GM12878 (cell line): ENCODE results near the gene CAPN9. TPM values are rescaled to one million over a fixed set of nuclear protein-coding genes. Genes with fewer than 3 reads are reported as not detected.

Experiments
- ATAC-seq: fragments of 200-7000 bp; cut with Tn5 transposase; 3 replicates; pipeline ENCODE4 v1.9.1; 2020; ENCODE audit warnings: mild to moderate bottlenecking, moderate library complexity
- BruUV-seq: library from RNA; stranded (reverse); fragments of 400-500 nt; replicated peaks from 2 replicates; lab custom pipeline; 2021; lab: Mats Ljungman, UMichigan
- CTCF ChIA-PET: fragments of 300-600 bp; sonication (Branson Sonifier 250); formaldehyde crosslinking; extraction: SDS; loops from one replicate; lab custom pipeline; 2021; ENCODE audit warnings: inconsistent platforms; lab: Yijun Ruan, JAX
- POLR2A ChIA-PET: fragments of 350-600 bp; formaldehyde crosslinking; extraction: SDS; loops from one replicate; lab custom pipeline; 2021; ENCODE audit warnings: inconsistent platforms; lab: Charles Lee
- RAD21 ChIA-PET: fragments of 300-600 bp; sonication (Branson Sonifier 250); formaldehyde crosslinking; loops from one replicate; lab custom pipeline; 2023; ENCODE audit warnings: antibody characterized with exemption; ENCODE audit not compliant: unreplicated experiment; lab: Charles Lee
- SMC1A ChIA-PET: fragments of 300-600 bp; sonication (Branson Sonifier 250); formaldehyde crosslinking; loops from one replicate; lab custom pipeline; 2023; ENCODE audit not compliant: unreplicated experiment, uncharacterized antibody; lab: Charles Lee
- DNase-seq: peaks from one replicate; pipeline ENCODE4 v3.0.0-alpha.2; 2011; ENCODE audit warnings: low read depth, low spot score
- FAIRE-seq: peaks from 3 replicates; lab custom pipeline; 2011; peaks lifted over from hg19 to GRCh38; lab: Jason Lieb, UNC
- H2AFZ ChIP-seq: 2 replicates; pipeline ENCODE4 v1.6.0; 2011; ENCODE audit warnings: low read depth, low read length, control low read depth; ENCODE audit not compliant: control insufficient read depth
- H3K27ac ChIP-seq: 2 replicates; pipeline ENCODE4 v1.5.1; 2011; ENCODE audit warnings: control low read depth; ENCODE audit not compliant: control insufficient read depth, insufficient read depth
- H3K27me3 ChIP-seq, 2 experiments: replicated peaks in 1 of 2; 2 replicates each; pipeline versions ENCODE4 v1.6.0 to v1.6.1; 2011; ENCODE audit warnings: low read length in 1 of 2; ENCODE audit not compliant: control insufficient read depth in 2 of 2, insufficient read depth in 2 of 2
- H3K36me3 ChIP-seq, 2 experiments: 2 replicates each; pipeline ENCODE4 v1.5.1; 2011; ENCODE audit warnings: low read length in 1 of 2; ENCODE audit not compliant: control insufficient read depth in 2 of 2, insufficient read depth in 2 of 2
- H3K4me1 ChIP-seq: 2 replicates; pipeline ENCODE4 v1.6.1; 2011; ENCODE audit warnings: mild to moderate bottlenecking, low read length, moderate library complexity, mixed read lengths; ENCODE audit not compliant: control insufficient read depth, insufficient read depth
- H3K4me2 ChIP-seq: 2 replicates; pipeline ENCODE4 v1.6.0; 2011; ENCODE audit warnings: control low read depth; ENCODE audit not compliant: control insufficient read depth, insufficient read depth
- H3K4me3 ChIP-seq: fragments of 200-600 bp; sonication (generic); 2 replicates; pipeline ENCODE4 v1.5.1; 2016
- H3K79me2 ChIP-seq: 2 replicates; pipeline ENCODE4 v1.6.0; 2011; ENCODE audit warnings: low read length; ENCODE audit not compliant: control insufficient read depth, insufficient read depth
- H3K9ac ChIP-seq: 2 replicates; pipeline ENCODE4 v1.8.0; 2011; ENCODE audit warnings: low read length, control low read depth, mixed read lengths; ENCODE audit not compliant: control insufficient read depth, insufficient read depth
- H3K9me3 ChIP-seq: replicated peaks from 3 replicates; pipeline ENCODE4 v1.5.1; 2011; ENCODE audit warnings: mild to moderate bottlenecking, low read length; ENCODE audit not compliant: control insufficient read depth, insufficient read depth
- H4K20me1 ChIP-seq: 2 replicates; pipeline ENCODE4 v1.6.0; 2011; ENCODE audit not compliant: control insufficient read depth, insufficient read depth
- ATF2 ChIP-seq: IDR thresholded peaks from 2 replicates; pipeline ENCODE4 v1.6.1; 2012; ENCODE audit warnings: low read length, inconsistent platforms
- CBFB ChIP-seq: IDR thresholded peaks from 2 replicates; pipeline ENCODE4 v1.6.1; 2016; ENCODE audit warnings: antibody characterized with exemption, low read depth
- CEBPB ChIP-seq, 2 experiments: fragments of 150-350 bp in 1 of 2; IDR thresholded peaks; 2 replicates each; pipeline ENCODE4 v1.6.1; 2012 to 2014; ENCODE audit warnings: low read depth in 2 of 2, low read length in 2 of 2, borderline replicate concordance in 1 of 2, inconsistent platforms in 1 of 2
- HCFC1 ChIP-seq: fragments of 150-350 bp; IDR thresholded peaks from 2 replicates; pipeline ENCODE4 v1.6.1; 2014; ENCODE audit warnings: low read length
- JUNB ChIP-seq: IDR thresholded peaks from 2 replicates; pipeline ENCODE4 v1.6.1; 2016; ENCODE audit warnings: antibody characterized with exemption, mild to moderate bottlenecking
- JUND ChIP-seq: IDR thresholded peaks from 2 replicates; pipeline ENCODE4 v1.6.1; 2012; ENCODE audit warnings: low read depth, mild to moderate bottlenecking, low read length, improper control_type of control experiment, moderate library complexity
- MAX ChIP-seq: IDR thresholded peaks from 2 replicates; pipeline ENCODE4 v1.6.1; 2012; ENCODE audit warnings: low read depth, low read length, improper control_type of control experiment
- NR2C2 ChIP-seq: IDR thresholded peaks from 2 replicates; pipeline ENCODE4 v1.6.1; 2011; ENCODE audit warnings: borderline replicate concordance, low read depth; ENCODE audit not compliant: control insufficient read depth, insufficient read length
- NR2F1 ChIP-seq: fragments of 450-650 bp; conservative IDR thresholded peaks from 2 replicates; pipeline ENCODE4 v1.6.1; 2017; ENCODE audit warnings: mild to moderate bottlenecking
- PBX3 ChIP-seq: IDR thresholded peaks from 2 replicates; pipeline ENCODE4 v1.6.1; 2011; ENCODE audit warnings: mild to moderate bottlenecking, low read depth, low read length, moderate library complexity; ENCODE audit not compliant: insufficient replicate concordance
- PKNOX1 ChIP-seq: fragments of 450-650 bp; IDR thresholded peaks from 2 replicates; pipeline ENCODE4 v1.6.1; 2016; ENCODE audit warnings: mild to moderate bottlenecking
- POU2F2 ChIP-seq: IDR thresholded peaks from 3 replicates; pipeline ENCODE4 v1.6.1; 2011; ENCODE audit warnings: low read depth, mild to moderate bottlenecking, low read length, borderline replicate concordance
- RAD51 ChIP-seq: fragments of 450-650 bp; IDR thresholded peaks from 2 replicates; pipeline ENCODE4 v1.6.1; 2016; ENCODE audit warnings: moderate library complexity, mild to moderate bottlenecking, inconsistent platforms
- STAT3 ChIP-seq: IDR thresholded peaks from 2 replicates; pipeline ENCODE4 v1.6.1; 2011; ENCODE audit warnings: low read depth, low read length, improper control_type of control experiment
- SUPT20H ChIP-seq: IDR thresholded peaks from 2 replicates; pipeline ENCODE4 v1.6.1; 2011; ENCODE audit warnings: low read depth, mild to moderate bottlenecking, low read length, moderate library complexity, borderline replicate concordance; ENCODE audit not compliant: control insufficient read depth
- TARDBP ChIP-seq: IDR thresholded peaks from 2 replicates; pipeline ENCODE4 v1.6.1; 2016; ENCODE audit warnings: borderline replicate concordance
- USF1 ChIP-seq: IDR thresholded peaks from 2 replicates; pipeline ENCODE4 v1.6.1; 2011; ENCODE audit warnings: borderline replicate concordance, low read depth, mild to moderate bottlenecking, moderate library complexity, mixed read lengths, low read length; ENCODE audit not compliant: insufficient read depth; ENCODE audit errors: extremely low read length
- ZNF207 ChIP-seq: fragments of 450-650 bp; IDR thresholded peaks from 2 replicates; pipeline ENCODE4 v1.6.1; 2014; ENCODE audit warnings: antibody characterized with exemption, mild to moderate bottlenecking, borderline replicate concordance
- ZNF217 ChIP-seq: fragments of 450-650 bp; IDR thresholded peaks from 2 replicates; pipeline ENCODE4 v1.6.1; 2017; ENCODE audit warnings: antibody characterized with exemption, mild to moderate bottlenecking
- ZNF622 ChIP-seq: fragments of 450-650 bp; IDR thresholded peaks from 2 replicates; pipeline ENCODE4 v1.6.1; 2017; ENCODE audit warnings: mild to moderate bottlenecking, inconsistent platforms
- WGBS: methylation state at CpG from one replicate; pipeline ENCODE4 v1.1.6; 2016; ENCODE audit warnings: low lambda C conversion rate; ENCODE audit not compliant: insufficient replicate concordance, insufficient coverage; ENCODE audit errors: missing lambda C conversion rate; 5-methylcytosine and 5-hydroxymethylcytosine counted together
- in situ Hi-C: fragments of 300-500 bp; cut with MboI; formaldehyde crosslinking; loops from 9 replicates; pipeline ENCODE4 v1.14.3; 2018; ENCODE audit warnings: mixed read lengths
- intact Hi-C: fragments of 100-400 bp; cut with micrococcal nuclease; formaldehyde crosslinking; loops from one replicate; pipeline ENCODE4 v1.14.2; 2022; ENCODE audit not compliant: unreplicated experiment
- polyA plus RNA-seq, 11 experiments: library from polyadenylated mRNA; depleted of rRNA in 4 of 11; unstranded in 6 of 11; stranded (reverse) in 5 of 11; fragments of >200 nt; fragmentation: Nextera tagmentation in 4 of 11; fragmentation: Illumina TruSeq in 1 of 11; extraction: Ambion mirVana in 4 of 11; extraction: Trizol in 1 of 11; gene quantifications; 1 replicate in 1 of 11; 2 replicates in 10 of 11; pipeline versions ENCODE4 v1.2.1 to v1.2.3, GENCODE V29; 2011 to 2016; ENCODE audit warnings: inconsistent platforms in 2 of 11, missing spikeins in 2 of 11, low read depth in 1 of 11
- total RNA-seq, 4 experiments: library from RNA; depleted of rRNA in 3 of 4; stranded (reverse); fragments of >200 nt in 3 of 4; fragmentation: Illumina TruSeq in 1 of 4; extraction: Trizol in 1 of 4; gene quantifications; 2 replicates each; pipeline versions ENCODE4 v1.2.1 to v1.2.3, GENCODE V29; 2013 to 2021

Gene CAPN9
- total and polyA plus RNA-seq, 10 of the 15 experiments (the other 5 are each of a cell fraction or from before 2014, with no cell fraction given): not detected

- TF ChIP-seq JUNB (no peak), RAD51 (no peak), HCFC1 (no peak), NR2F1 (no peak)
These were observed 50.8 kb downstream of the CAPN9 start (continued) for GRCh38 chr1:230797942-230798365.

GRCh38 chr1:230798491-230798890 is 51.3 kb downstream of the CAPN9 start:
- Histone ChIP-seq H3K4me3 (no peak overlapping the region), H3K36me3 (no peaks in the 10 kb centered on the region), H3K27ac (no peak overlapping the region), H3K4me1 (no peaks in the 10 kb centered on the region), H2AFZ (no peak overlapping the region), H4K20me1 (no peaks in the 10 kb centered on the region), H3K79me2 (no peaks in the 10 kb centered on the region), H3K9ac (no peak overlapping the region), H3K9me3 (no peaks in the 10 kb centered on the region), H3K4me2 (no peak overlapping the region), H3K27me3 (no peaks in the 10 kb centered on the region; a peak in 1 of 4 replicates)
- CTCF ChIA-PET: interaction anchor here (0.9 to 1.6 kb wide), 3 partner anchors 11 to 181 kb away, joined by 3 to 5 read pairs (median 3); partner anchors contain the start of genes ARV1 and TTC13
- DNase-seq (no peak), FAIRE-seq (no peak), ATAC-seq (no peak)
- WGBS: 0% methylated on average over 5 of the region's 5 CpGs
- SMC1A ChIA-PET: no interaction called here
- RAD21 ChIA-PET: interaction anchor here (1.2 kb wide), 1 partner anchor 417 kb away, joined by 3 read pairs; no protein-coding TSS in a partner anchor
- POLR2A ChIA-PET: no interaction called here
- in situ Hi-C loops: no loop called here
- intact Hi-C loops: loop anchor here (2.0 to 10.0 kb wide), 2 partner anchors 296 to 412 kb away; no protein-coding TSS in a partner anchor
- no TSS peak for BruUV-seq
- TF ChIP-seq NR2F1: no peak
- no peak for TF ChIP-seq CEBPB (IDR thresholded peaks at IDR 0.05; ENCODE audit: borderline replicate concordance in 1 of 2, low read depth in 2 of 2, low read length in 2 of 2)
- no peak for TF ChIP-seq MAX
- TF ChIP-seq PBX3: no peak
- no peak for TF ChIP-seq STAT3
- no peak for TF ChIP-seq TARDBP
- no peak for TF ChIP-seq SUPT20H
- TF ChIP-seq USF1: no peak
- no peak for TF ChIP-seq ZNF622
- no peak for TF ChIP-seq ZNF207
- TF ChIP-seq ZNF217: no peak
- no peak for TF ChIP-seq PKNOX1
- no peak for TF ChIP-seq CBFB
- TF ChIP-seq POU2F2: no peak
- no peak for TF ChIP-seq ATF2
- no peak for TF ChIP-seq JUND
- no peak for TF ChIP-seq NR2C2
